HepG2 (cell line): ENCODE results near the gene SIK3. TPM values are rescaled to one million over a fixed set of nuclear protein-coding genes. Genes with fewer than 3 reads are reported as not detected.
A peak's percentile ranks its signal among the peaks of the same experiment; 100 is the strongest.

Source experiments
- ARID5B ChIP-seq: IDR thresholded peaks from 2 replicates; pipeline ENCODE4 v1.4.0; 2020; ENCODE audit warnings: mild to moderate bottlenecking, missing genetic modification reagents
- ATM ChIP-seq: fragments of 450-650 bp; IDR thresholded peaks from 2 replicates; pipeline ENCODE4 v1.7.1; 2017; ENCODE audit warnings: mild to moderate bottlenecking, borderline replicate concordance
- CBX5 ChIP-seq: sonication (generic); formaldehyde crosslinking; IDR thresholded peaks from 2 replicates; pipeline ENCODE4 v1.4.0; 2020; ENCODE audit warnings: missing genetic modification reagents, borderline replicate concordance
- ELF3 ChIP-seq: IDR thresholded peaks from 2 replicates; pipeline ENCODE4 v1.6.1; 2016; ENCODE audit warnings: missing genetic modification reagents, missing compliant biosample characterization
- FOXO1 ChIP-seq: sonication (generic); formaldehyde crosslinking; IDR thresholded peaks from 2 replicates; pipeline ENCODE4 v1.4.0; 2020; ENCODE audit warnings: missing genetic modification reagents
- IRF2 ChIP-seq: IDR thresholded peaks from 2 replicates; pipeline ENCODE4 v1.6.1; 2018; ENCODE audit warnings: missing genetic modification reagents, missing compliant biosample characterization
- MBD4 ChIP-seq: IDR thresholded peaks from 2 replicates; pipeline ENCODE4 v1.6.1; 2012; ENCODE audit warnings: low read length, inconsistent platforms, borderline replicate concordance
- MEIS2 ChIP-seq: sonication (generic); formaldehyde crosslinking; IDR thresholded peaks from 2 replicates; pipeline ENCODE4 v1.9.0; 2021; ENCODE audit warnings: mild to moderate bottlenecking, missing genetic modification reagents
- NFYB ChIP-seq: sonication (generic); formaldehyde crosslinking; IDR thresholded peaks from 2 replicates; pipeline ENCODE4 v1.4.0; 2020; ENCODE audit warnings: missing genetic modification reagents
- PRDM4 ChIP-seq: sonication (generic); formaldehyde crosslinking; IDR thresholded peaks from 2 replicates; pipeline ENCODE4 v1.9.0; 2021; ENCODE audit warnings: missing genetic modification reagents, borderline replicate concordance
- SOX13 ChIP-seq, 3 experiments: fragments of 450-650 bp in 1 of 3; sonication (generic) in 1 of 3; formaldehyde crosslinking in 1 of 3; IDR thresholded peaks in 2 of 3; conservative IDR thresholded peaks in 1 of 3; 2 replicates each; pipeline versions ENCODE4 v1.5.0 to v1.6.1; 2016 to 2020; ENCODE audit warnings: antibody characterized with exemption in 1 of 3, mild to moderate bottlenecking in 1 of 3, missing compliant biosample characterization in 1 of 3, missing genetic modification reagents in 1 of 3, moderate library complexity in 1 of 3
- TGIF2 ChIP-seq: IDR thresholded peaks from 2 replicates; pipeline ENCODE4 v1.6.1; 2016; ENCODE audit warnings: control low read depth, missing compliant biosample characterization
- ZFX ChIP-seq: sonication (generic); formaldehyde crosslinking; IDR thresholded peaks from 2 replicates; pipeline ENCODE4 v1.4.0; 2020; ENCODE audit warnings: mild to moderate bottlenecking, low read depth, missing genetic modification reagents, moderate library complexity
- ZNF33B ChIP-seq: sonication (generic); formaldehyde crosslinking; IDR thresholded peaks from 2 replicates; pipeline ENCODE4 v1.5.1; 2020; ENCODE audit warnings: mild to moderate bottlenecking, missing genetic modification reagents
- polyA plus RNA-seq, 8 experiments: library from polyadenylated mRNA; depleted of rRNA in 3 of 8; stranded (reverse) in 7 of 8; unstranded in 1 of 8; fragments of >200 nt; fragmentation: Illumina TruSeq in 4 of 8; extraction: Trizol in 4 of 8; gene quantifications; 2 replicates each; pipeline versions ENCODE4 v1.2.1 to v1.2.3, GENCODE V29; 2011 to 2016; ENCODE audit warnings: low read depth in 4 of 8, missing spikeins in 1 of 8, mixed read lengths in 1 of 8; ENCODE audit not compliant: insufficient read depth in 1 of 8
- total RNA-seq, 5 experiments: library from RNA; depleted of rRNA; stranded (reverse); fragments of >200 nt; fragmentation: Illumina TruSeq; extraction: Trizol; gene quantifications; 2 replicates each; pipeline ENCODE4 v1.2.3, GENCODE V29; 2016; ENCODE audit warnings: low read depth in 1 of 5
- TF ChIP-seq, protein P1 (sequence below): sonication (generic); formaldehyde crosslinking; IDR thresholded peaks from 2 replicates; pipeline ENCODE4 v1.4.0; 2020; ENCODE audit warnings: mild to moderate bottlenecking, low read depth, missing genetic modification reagents
- TF ChIP-seq, protein P2 (sequence below): sonication (generic); formaldehyde crosslinking; IDR thresholded peaks from 2 replicates; pipeline ENCODE4 v1.4.0; 2020; ENCODE audit warnings: missing genetic modification reagents

SIK3 gene
- total and polyA plus RNA-seq, 2 of the 13 experiments (the other 11 are each of a cell fraction or from before 2014, with no cell fraction given), result 5.7 to 9.8 TPM

DNA sequence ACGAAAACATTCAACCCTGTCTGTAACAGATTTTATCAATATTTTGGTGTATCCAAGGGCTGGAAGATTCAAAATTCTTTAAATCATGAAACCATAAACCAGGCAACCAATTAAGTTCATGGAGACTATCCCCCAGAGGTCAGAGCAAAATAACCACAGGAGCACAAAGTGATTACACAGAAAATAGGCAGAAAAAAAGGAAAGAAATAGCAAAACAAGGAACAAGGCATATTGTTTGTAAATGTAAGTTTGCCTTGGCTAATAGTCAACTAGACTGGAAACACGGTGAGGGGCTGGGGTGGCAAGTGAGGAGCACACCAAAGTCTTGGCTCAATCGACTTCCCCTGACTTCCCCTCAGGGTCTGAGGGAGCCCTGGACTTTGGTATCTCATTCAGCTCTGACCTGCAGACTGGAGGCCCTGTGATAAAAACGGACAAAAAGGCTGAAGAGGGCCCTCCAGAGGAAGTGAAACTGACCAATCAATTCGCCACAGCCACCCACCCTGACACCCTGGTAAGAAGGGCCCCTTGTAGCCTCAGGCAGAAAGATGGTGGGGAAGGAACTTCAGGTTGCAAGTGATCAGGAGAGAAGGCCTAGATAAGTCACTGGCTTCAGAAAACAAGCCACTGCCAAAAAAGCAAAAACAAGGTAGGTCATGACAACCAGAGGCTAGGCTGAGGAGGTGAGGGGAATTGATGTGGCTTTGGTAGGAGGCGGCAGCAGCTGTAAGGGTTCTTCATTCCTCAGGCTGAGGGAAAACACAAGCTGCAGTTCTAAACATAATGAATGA, 1.8 kb downstream of the SIK3 start (continued):
- TF ChIP-seq SOX13 (IDR thresholded peaks at IDR 0.05) (peak; percentile 42; the same call in 1 of the 2 replicates), SOX13 (CRISPR knock-in tag; conservative IDR thresholded peaks at IDR 0.05 in 1 of 2, IDR thresholded peaks at IDR 0.05 in 1 of 2) (peak in 1 of 2 experiments; percentile 62; a peak in 2 of 4 replicates), MEIS2 (0 out of 2 replicates have a peak, but pooled peaks have one; percentile 25), ARID5B (CRISPR knock-in tag) (peak; percentile 73), CBX5 (peak; percentile 35; the same call in 1 of the 2 replicates), FOXO1 (peak; percentile 34; the same call in 1 of the 2 replicates), TGIF2 (CRISPR knock-in tag) (peak; percentile 20; the same call in 1 of the 2 replicates), ZNF33B (no peak), NFYB (CRISPR knock-in tag) (peak; percentile 51; the same call in 1 of the 2 replicates), IRF2 (CRISPR knock-in tag) (no peak), ELF3 (CRISPR knock-in tag) (no peak; the same call in 1 of the 2 replicates), ZFX (peak; percentile 45; the same call in 1 of the 2 replicates), MBD4 (no peak), PRDM4 (CRISPR knock-in tag) (no peak), ATM (no peak)
- TF ChIP-seq, protein P1, sequence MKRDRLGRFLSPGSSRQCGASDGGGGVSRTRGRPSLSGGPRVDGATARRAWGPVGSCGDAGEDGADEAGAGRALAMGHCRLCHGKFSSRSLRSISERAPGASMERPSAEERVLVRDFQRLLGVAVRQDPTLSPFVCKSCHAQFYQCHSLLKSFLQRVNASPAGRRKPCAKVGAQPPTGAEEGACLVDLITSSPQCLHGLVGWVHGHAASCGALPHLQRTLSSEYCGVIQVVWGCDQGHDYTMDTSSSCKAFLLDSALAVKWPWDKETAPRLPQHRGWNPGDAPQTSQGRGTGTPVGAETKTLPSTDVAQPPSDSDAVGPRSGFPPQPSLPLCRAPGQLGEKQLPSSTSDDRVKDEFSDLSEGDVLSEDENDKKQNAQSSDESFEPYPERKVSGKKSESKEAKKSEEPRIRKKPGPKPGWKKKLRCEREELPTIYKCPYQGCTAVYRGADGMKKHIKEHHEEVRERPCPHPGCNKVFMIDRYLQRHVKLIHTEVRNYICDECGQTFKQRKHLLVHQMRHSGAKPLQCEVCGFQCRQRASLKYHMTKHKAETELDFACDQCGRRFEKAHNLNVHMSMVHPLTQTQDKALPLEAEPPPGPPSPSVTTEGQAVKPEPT (CRISPR knock-in tag), result no peak
- TF ChIP-seq, protein P2, sequence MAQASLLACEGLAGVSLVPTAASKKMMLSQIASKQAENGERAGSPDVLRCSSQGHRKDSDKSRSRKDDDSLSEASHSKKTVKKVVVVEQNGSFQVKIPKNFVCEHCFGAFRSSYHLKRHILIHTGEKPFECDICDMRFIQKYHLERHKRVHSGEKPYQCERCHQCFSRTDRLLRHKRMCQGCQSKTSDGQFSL (CRISPR knock-in tag), result no peak
